Gastrocnemius medialis (tissue), 4 donors: Measurements from ENCODE around the gene CLSTN2.

Source experiments
- POLR2A ChIP-seq, 2 donors: fragments of 450-650 bp; IDR thresholded peaks; one replicate each; pipeline ENCODE4 v1.6.1; 2017; ENCODE audit warnings: antibody characterized with exemption in 2 of 2, mild to moderate bottlenecking in 2 of 2, moderate library complexity in 2 of 2
- TF ChIP-seq, protein P1 (sequence below), 5 experiments: fragments of 450-650 bp in 3 of 5; fragments of 200-600 bp in 2 of 5; sonication (generic) in 2 of 5; IDR thresholded peaks in 4 of 5; conservative IDR thresholded peaks in 1 of 5; 1 replicate in 4 of 5; 2 replicates in 1 of 5; pipeline ENCODE4 v1.5.1; 2016 to 2019; ENCODE audit warnings: antibody characterized with exemption in 5 of 5, mild to moderate bottlenecking in 3 of 5, moderate library complexity in 3 of 5

DNA sequence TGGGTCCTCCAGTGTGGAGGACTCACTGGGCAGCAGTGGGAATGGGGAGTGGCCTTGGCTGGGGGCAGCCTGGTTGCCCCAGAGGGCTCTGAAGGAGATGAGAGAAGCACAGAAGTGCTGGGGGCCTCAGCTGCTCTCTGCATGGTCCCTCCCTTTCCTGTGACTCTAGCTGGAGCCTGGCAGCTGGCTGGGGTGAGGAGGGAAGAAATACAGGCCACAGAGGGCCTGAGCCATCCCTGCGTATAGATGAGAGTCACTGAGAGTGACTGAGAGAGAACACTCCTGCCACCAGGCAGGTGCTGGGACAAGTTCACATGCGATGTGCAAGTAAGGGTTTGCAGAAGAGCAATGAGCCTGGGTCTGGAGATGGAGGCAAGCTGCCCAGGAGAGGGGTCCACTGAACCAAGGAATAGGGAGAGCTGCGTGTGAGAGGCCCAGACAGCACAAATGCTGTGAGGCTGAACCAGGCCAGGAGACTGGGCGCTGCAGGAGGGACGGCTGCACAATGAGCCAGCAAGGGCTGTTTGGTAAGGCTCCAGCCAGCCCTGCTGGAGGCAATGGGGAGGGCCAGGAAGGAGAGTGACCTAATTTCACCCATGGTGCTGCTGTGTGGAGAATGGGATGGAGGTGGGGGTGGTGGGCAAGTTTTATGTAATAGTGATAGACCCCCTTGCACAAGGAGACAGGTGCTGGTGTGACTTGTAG, 87.2 kb downstream of the CLSTN2 start:
- TF ChIP-seq POLR2A (IDR thresholded peaks at IDR 0.05): no peak
- TF ChIP-seq, protein P1, sequence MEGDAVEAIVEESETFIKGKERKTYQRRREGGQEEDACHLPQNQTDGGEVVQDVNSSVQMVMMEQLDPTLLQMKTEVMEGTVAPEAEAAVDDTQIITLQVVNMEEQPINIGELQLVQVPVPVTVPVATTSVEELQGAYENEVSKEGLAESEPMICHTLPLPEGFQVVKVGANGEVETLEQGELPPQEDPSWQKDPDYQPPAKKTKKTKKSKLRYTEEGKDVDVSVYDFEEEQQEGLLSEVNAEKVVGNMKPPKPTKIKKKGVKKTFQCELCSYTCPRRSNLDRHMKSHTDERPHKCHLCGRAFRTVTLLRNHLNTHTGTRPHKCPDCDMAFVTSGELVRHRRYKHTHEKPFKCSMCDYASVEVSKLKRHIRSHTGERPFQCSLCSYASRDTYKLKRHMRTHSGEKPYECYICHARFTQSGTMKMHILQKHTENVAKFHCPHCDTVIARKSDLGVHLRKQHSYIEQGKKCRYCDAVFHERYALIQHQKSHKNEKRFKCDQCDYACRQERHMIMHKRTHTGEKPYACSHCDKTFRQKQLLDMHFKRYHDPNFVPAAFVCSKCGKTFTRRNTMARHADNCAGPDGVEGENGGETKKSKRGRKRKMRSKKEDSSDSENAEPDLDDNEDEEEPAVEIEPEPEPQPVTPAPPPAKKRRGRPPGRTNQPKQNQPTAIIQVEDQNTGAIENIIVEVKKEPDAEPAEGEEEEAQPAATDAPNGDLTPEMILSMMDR (IDR thresholded peaks at IDR 0.05 in 4 of 5, conservative IDR thresholded peaks at IDR 0.05 in 1 of 5): no peak
